Osteoblast (primary cell): Measurements from ENCODE around the gene SPATA17. TPM values are rescaled to one million over a fixed set of nuclear protein-coding genes. Genes with fewer than 3 reads are reported as not detected.

Source experiments
- DNase-seq: peaks from one replicate; pipeline ENCODE4 v3.0.0; 2011; ENCODE audit warnings: low spot score, mixed read lengths; ENCODE audit not compliant: insufficient read length; ENCODE audit errors: missing footprints
- H2AFZ ChIP-seq: 2 replicates; pipeline ENCODE4 v1.6.0; 2011; ENCODE audit warnings: mild to moderate bottlenecking, low read length
- H3K27ac ChIP-seq: 2 replicates; pipeline ENCODE4 v1.5.1; 2011; ENCODE audit warnings: mild to moderate bottlenecking, low read depth, low read length, moderate library complexity
- H3K27me3 ChIP-seq: 2 replicates; pipeline ENCODE4 v1.6.0; 2012; ENCODE audit warnings: mild to moderate bottlenecking, control low read depth, inconsistent platforms, low read length, moderate library complexity; ENCODE audit not compliant: insufficient read depth
- H3K36me3 ChIP-seq: 2 replicates; pipeline ENCODE4 v1.5.1; 2011; ENCODE audit warnings: mild to moderate bottlenecking, low read length, control low read depth, moderate library complexity; ENCODE audit not compliant: insufficient read depth
- H3K4me1 ChIP-seq: 2 replicates; pipeline ENCODE4 v1.5.1; 2011; ENCODE audit warnings: mild to moderate bottlenecking, low read length, control low read depth, moderate library complexity; ENCODE audit not compliant: insufficient read depth
- H3K4me2 ChIP-seq: 2 replicates; pipeline ENCODE4 v1.6.0; 2011; ENCODE audit warnings: mild to moderate bottlenecking, low read length; ENCODE audit not compliant: insufficient read depth
- H3K4me3 ChIP-seq: fragments of 200-600 bp; sonication (generic); 3 replicates; pipeline ENCODE4 v1.5.1; 2012; ENCODE audit warnings: mild to moderate bottlenecking, low read length, inconsistent platforms; ENCODE audit not compliant: insufficient read depth
- H3K79me2 ChIP-seq: 2 replicates; pipeline ENCODE4 v1.6.0; 2012; ENCODE audit warnings: mild to moderate bottlenecking, low read length, control low read depth, inconsistent platforms; ENCODE audit not compliant: insufficient read depth
- H3K9me3 ChIP-seq: 2 replicates; pipeline ENCODE4 v1.5.1; 2011; ENCODE audit warnings: low read depth, low read length, control low read depth
- H4K20me1 ChIP-seq: 2 replicates; pipeline ENCODE4 v1.6.0; 2012; ENCODE audit warnings: mild to moderate bottlenecking, low read length, control low read depth; ENCODE audit not compliant: insufficient read depth
- CTCF ChIP-seq: IDR thresholded peaks from 2 replicates; pipeline ENCODE4 v1.5.1; 2011; ENCODE audit warnings: mild to moderate bottlenecking, low read depth, low read length, moderate library complexity; ENCODE audit errors: extremely low read depth
- total RNA-seq: library from RNA; depleted of rRNA; stranded (reverse); fragments of >200 nt; gene quantifications from 2 replicates; pipeline ENCODE4 v1.2.3, GENCODE V29; 2012

The SPATA17 gene
- total RNA-seq, 1 donor, result 0.36 TPM

GRCh38 chr1:217791091-217791490, 159.9 kb downstream of the SPATA17 start:
- H4K20me1 ChIP-seq, result no peaks in the 10 kb centered on the region
- no peak for DNase-seq
- no peak overlapping the region for H3K4me2 ChIP-seq
- no peaks in the 10 kb centered on the region for H3K4me1 ChIP-seq
- H3K79me2 ChIP-seq, result no peaks in the 10 kb centered on the region
- no peak overlapping the region for H3K27ac ChIP-seq
- H2AFZ ChIP-seq, result no peak overlapping the region
- no peaks in the 10 kb centered on the region for H3K9me3 ChIP-seq
- no peak for TF ChIP-seq CTCF
- no peaks in the 10 kb centered on the region for H3K27me3 ChIP-seq
- no peaks in the 10 kb centered on the region for H3K36me3 ChIP-seq
- H3K4me3 ChIP-seq, result no peak overlapping the region

GRCh38 chr1:217805792-217806191, 174.6 kb downstream of the SPATA17 start:
- H3K9me3 ChIP-seq, result peaks cover 3% of the 10 kb centered on the region
- H4K20me1 ChIP-seq, result no peaks in the 10 kb centered on the region
- H3K4me3 ChIP-seq, result no peak overlapping the region
- no peaks in the 10 kb centered on the region for H3K27me3 ChIP-seq
- H3K4me2 ChIP-seq, result no peak overlapping the region
- no peak for DNase-seq
- H3K36me3 ChIP-seq, result no peaks in the 10 kb centered on the region
- H3K79me2 ChIP-seq, result no peaks in the 10 kb centered on the region
- H3K27ac ChIP-seq, result no peak overlapping the region
- H2AFZ ChIP-seq, result no peak overlapping the region
- no peaks in the 10 kb centered on the region for H3K4me1 ChIP-seq
- TF ChIP-seq CTCF, result no peak

- Histone ChIP-seq H3K4me2 (no peak overlapping the region), H2AFZ (no peak overlapping the region), H4K20me1 (no peaks in the 10 kb centered on the region), H3K27ac (no peak overlapping the region), H3K4me1 (no peaks in the 10 kb centered on the region), H3K36me3 (no peaks in the 10 kb centered on the region), H3K9me3 (no peaks in the 10 kb centered on the region), H3K4me3 (no peak overlapping the region), H3K27me3 (no peaks in the 10 kb centered on the region), H3K79me2 (no peaks in the 10 kb centered on the region)
- no peak for DNase-seq
- no peak for TF ChIP-seq CTCF
These were observed 181.0 kb downstream of the SPATA17 start for GRCh38 chr1:217812175-217812574.

DNA sequence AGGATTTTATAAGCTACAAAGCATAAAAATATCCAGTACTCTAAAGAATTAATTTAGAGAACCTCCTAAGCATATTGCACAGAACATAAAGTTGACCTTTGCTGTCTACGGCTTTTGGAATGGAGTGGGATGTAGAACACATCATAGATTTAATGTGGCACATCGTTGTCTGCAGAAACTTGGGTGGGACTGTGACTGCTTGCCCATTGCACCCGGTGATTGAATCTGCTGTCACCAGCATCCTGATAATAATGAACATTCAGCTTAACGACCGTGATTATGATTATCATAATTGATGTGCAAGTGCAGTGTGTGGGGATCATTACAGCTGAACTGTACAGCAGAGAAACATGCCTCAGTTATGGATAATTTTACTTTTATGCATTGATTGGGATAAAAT, 181.9 kb downstream of the SPATA17 start:
- no peaks in the 10 kb centered on the region for H3K36me3 ChIP-seq
- H3K4me2 ChIP-seq, result no peak overlapping the region
- no peaks in the 10 kb centered on the region for H4K20me1 ChIP-seq
- no peak overlapping the region for H3K4me3 ChIP-seq
- no peaks in the 10 kb centered on the region for H3K4me1 ChIP-seq
- H3K9me3 ChIP-seq, result no peaks in the 10 kb centered on the region
- H3K79me2 ChIP-seq, result no peaks in the 10 kb centered on the region
- DNase-seq, result no peak
- H3K27ac ChIP-seq, result no peak overlapping the region
- H3K27me3 ChIP-seq, result no peaks in the 10 kb centered on the region
- no peak overlapping the region for H2AFZ ChIP-seq
- TF ChIP-seq CTCF, result no peak
